ENCODE data around the gene RIC1.
"Not testable (repeated sequence)": the region's sequence is repeated elsewhere in the genome, so short reads cannot be mapped to it uniquely, and the experiment has no call there.

The RIC1 gene

GRCh38 chr9:5628530-5629311 lies at the start of gene RIC1:
RIC1 (plus strand) TSS chr9:5629107; CDS start chr9:5629310, 203 bp downstream.
- DNase-seq = peak; percentile 91

GRCh38 chr9:5579881-5580280 lies 49.0 kb upstream of the RIC1 start:
- no peak for DNase-seq

- no peak for DNase-seq
Measured at GRCh38 chr9:5580650-5581049, 48.3 kb upstream of the RIC1 start.

- not testable (repeated sequence) for DNase-seq
Measured at GRCh38 chr9:5581706-5582105, 47.2 kb upstream of the RIC1 start.

GRCh38 chr9:5582835-5583195 lies 46.1 kb upstream of the RIC1 start:
- no peak for DNase-seq

- no peak for DNase-seq
Measured at GRCh38 chr9:5586391-5586802, 42.5 kb upstream of the RIC1 start.

- no peak for DNase-seq
Measured at GRCh38 chr9:5587024-5587423, 41.9 kb upstream of the RIC1 start.

GRCh38 chr9:5592231-5592630 lies 36.7 kb upstream of the RIC1 start:
- no peak for DNase-seq

- DNase-seq = no peak
Measured at GRCh38 chr9:5592904-5593303, 36.0 kb upstream of the RIC1 start.

- no peak for DNase-seq
Measured at GRCh38 chr9:5593904-5594303, 35.0 kb upstream of the RIC1 start.

GRCh38 chr9:5596173-5596572 lies 32.7 kb upstream of the RIC1 start:
- no peak for DNase-seq

- DNase-seq = no peak
Measured at GRCh38 chr9:5608298-5609225, 20.3 kb upstream of the RIC1 start.

GRCh38 chr9:5609226-5609596 lies 19.7 kb upstream of the RIC1 start:
- no peak for DNase-seq

GRCh38 chr9:5610491-5610890 lies 18.4 kb upstream of the RIC1 start:
- DNase-seq = no peak

- DNase-seq = no peak
Measured at GRCh38 chr9:5611321-5612184, 17.4 kb upstream of the RIC1 start.

- no peak for DNase-seq
Measured at GRCh38 chr9:5612185-5612530, 16.7 kb upstream of the RIC1 start.

- no peak for DNase-seq
Measured at GRCh38 chr9:5614192-5614591, 14.7 kb upstream of the RIC1 start.

- no peak for DNase-seq
Measured at GRCh38 chr9:5614985-5615384, 13.9 kb upstream of the RIC1 start.

- no peak for DNase-seq
Measured at GRCh38 chr9:5617749-5618148, 11.2 kb upstream of the RIC1 start.

- DNase-seq = no peak
Measured at GRCh38 chr9:5620494-5620893, 8.4 kb upstream of the RIC1 start.

- no peak for DNase-seq
Measured at GRCh38 chr9:5621327-5621726, 7.6 kb upstream of the RIC1 start.

- no peak for DNase-seq
Measured at GRCh38 chr9:5622016-5622415, 6.9 kb upstream of the RIC1 start.

GRCh38 chr9:5624655-5625054 lies 4.3 kb upstream of the RIC1 start:
- no peak for DNase-seq
